ENCODE data around the gene PSD4.
A peak's percentile ranks its signal among the peaks of the same experiment; 100 is the strongest.

Gene PSD4

DNA sequence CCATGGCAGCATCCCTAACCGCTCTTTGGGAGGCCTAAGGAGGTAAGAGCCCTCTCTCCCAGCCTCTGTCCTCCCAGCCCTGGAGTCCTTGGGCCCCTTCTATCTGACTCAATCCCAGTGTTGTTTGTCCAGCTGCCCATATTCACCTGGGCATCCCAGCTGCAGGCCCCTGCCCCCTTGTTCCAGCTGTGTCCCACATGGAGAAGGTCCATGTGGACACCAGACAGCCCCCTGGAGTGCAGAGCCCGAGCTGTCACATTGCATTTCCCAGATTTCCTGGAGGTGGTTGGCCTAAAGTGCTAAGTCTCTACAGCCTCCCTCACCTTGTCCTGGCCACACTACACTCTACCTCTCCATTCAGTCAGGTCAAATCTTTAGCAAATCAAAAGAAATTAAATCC, 42.5 kb downstream of the PSD4 start:
- FAIRE-seq (no peak), DNase-seq (ENCODE audit: insufficient read length) (no peak)
- TF ChIP-seq TAF1 (IDR thresholded peaks at IDR 0.05; ENCODE audit: borderline replicate concordance, low read depth, low read length) (no peak), POLR2A (IDR thresholded peaks at IDR 0.05; ENCODE audit: low read depth, low read length) (no peak), POLR2AphosphoS5 (IDR thresholded peaks at IDR 0.05; ENCODE audit: low read depth, low read length) (no peak)

DNA sequence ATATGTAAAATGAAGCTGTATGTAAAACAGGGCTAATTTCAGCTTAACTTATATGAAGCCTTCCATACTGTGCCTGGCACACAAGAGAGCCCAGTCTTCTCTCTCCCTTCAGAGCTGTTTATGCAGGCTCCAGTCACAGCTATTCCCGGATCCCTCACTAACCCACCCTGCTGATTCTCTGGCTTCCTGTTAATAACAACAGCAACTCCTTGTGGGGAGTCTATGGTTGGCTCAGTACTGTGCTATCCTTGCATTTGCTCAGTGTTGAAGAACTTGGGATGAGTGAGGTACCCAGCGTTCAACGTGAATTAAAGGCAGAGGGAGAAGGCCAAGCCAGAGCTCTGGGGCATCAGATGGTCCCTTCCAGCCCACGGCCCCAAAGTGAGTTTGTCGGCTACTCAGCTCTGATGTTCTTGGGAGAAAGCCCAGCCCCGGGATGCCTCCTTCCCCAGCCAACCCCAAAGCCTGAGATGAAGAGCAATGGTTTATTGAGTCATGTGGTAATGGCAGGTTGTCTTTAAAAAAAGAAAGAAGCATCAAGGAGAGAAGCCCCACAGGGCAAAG, 43.2 kb downstream of the PSD4 start:
- no peak for DNase-seq (ENCODE audit: insufficient read length)
- FAIRE-seq, result no peak
- TF ChIP-seq TAF1 (IDR thresholded peaks at IDR 0.05; ENCODE audit: borderline replicate concordance, low read depth, low read length) (no peak), POLR2A (IDR thresholded peaks at IDR 0.05; ENCODE audit: low read depth, low read length) (no peak), POLR2AphosphoS5 (IDR thresholded peaks at IDR 0.05; ENCODE audit: low read depth, low read length) (no peak)

DNA sequence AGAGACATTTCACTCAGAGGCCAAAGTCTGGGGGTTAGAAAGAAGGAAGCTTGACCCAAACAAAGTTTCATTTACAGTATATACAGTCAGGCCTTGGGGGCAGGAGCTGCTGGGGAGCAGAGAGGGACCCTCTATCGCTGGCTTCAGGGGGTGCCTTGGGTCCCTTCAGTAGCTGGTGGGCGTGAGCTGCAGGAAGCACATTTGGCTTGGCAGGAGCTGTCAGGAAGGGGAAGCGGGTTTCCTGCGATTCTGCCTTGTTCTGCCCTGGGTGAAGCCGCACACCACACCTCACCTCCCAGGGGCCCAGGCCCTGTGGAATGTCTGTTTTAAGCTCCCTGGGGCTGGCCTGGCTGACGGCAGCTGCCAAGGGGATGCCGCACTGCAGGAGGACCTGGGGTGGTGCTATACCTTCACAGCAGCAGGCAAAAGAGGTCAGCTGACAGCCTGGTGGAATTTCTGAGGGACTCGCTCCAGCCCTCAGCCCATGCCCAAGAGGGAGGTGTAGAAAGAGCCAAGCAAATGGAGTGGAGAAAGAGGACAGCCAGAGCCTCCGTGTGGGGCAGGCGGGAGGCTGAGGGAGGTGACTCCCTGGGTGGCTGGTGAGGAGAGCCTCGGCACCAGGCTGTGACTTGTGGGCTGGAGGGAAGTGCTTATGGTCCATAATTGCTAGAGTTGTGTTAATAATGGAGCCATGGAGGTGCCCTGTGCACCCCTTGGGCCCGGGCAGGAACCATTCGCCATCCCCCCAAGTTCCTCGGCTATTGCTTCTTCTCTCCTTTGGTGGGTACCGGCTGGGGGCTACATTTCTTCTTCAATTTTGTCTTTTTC, 43.9 kb downstream of the PSD4 start:
- no peak for DNase-seq (ENCODE audit: insufficient read length)
- no peak for TF ChIP-seq POLR2AphosphoS5 (IDR thresholded peaks at IDR 0.05; ENCODE audit: low read depth, low read length)
- TF ChIP-seq TAF1 (IDR thresholded peaks at IDR 0.05; ENCODE audit: borderline replicate concordance, low read depth, low read length), result no peak
- no peak for TF ChIP-seq POLR2A (IDR thresholded peaks at IDR 0.05; ENCODE audit: low read depth, low read length)
- FAIRE-seq, result no peak

- TF ChIP-seq POLR2A (IDR thresholded peaks at IDR 0.05; ENCODE audit: low read depth, low read length) (no peak), POLR2AphosphoS5 (IDR thresholded peaks at IDR 0.05; ENCODE audit: low read depth, low read length) (no peak), TAF1 (IDR thresholded peaks at IDR 0.05; ENCODE audit: borderline replicate concordance, low read depth, low read length) (no peak)
- FAIRE-seq (peak; percentile 21), DNase-seq (ENCODE audit: insufficient read length) (no peak)
These were observed 44.7 kb downstream of the PSD4 start for GRCh38 chr2:113218283-113219091.

- no peak for DNase-seq (ENCODE audit: insufficient read length)
- TF ChIP-seq POLR2AphosphoS5 (IDR thresholded peaks at IDR 0.05; ENCODE audit: low read depth, low read length), result no peak
- no peak for TF ChIP-seq POLR2A (IDR thresholded peaks at IDR 0.05; ENCODE audit: low read depth, low read length)
- no peak for TF ChIP-seq TAF1 (IDR thresholded peaks at IDR 0.05; ENCODE audit: borderline replicate concordance, low read depth, low read length)
- no peak for FAIRE-seq
These were observed 45.3 kb downstream of the PSD4 start for GRCh38 chr2:113219092-113219441.

DNA sequence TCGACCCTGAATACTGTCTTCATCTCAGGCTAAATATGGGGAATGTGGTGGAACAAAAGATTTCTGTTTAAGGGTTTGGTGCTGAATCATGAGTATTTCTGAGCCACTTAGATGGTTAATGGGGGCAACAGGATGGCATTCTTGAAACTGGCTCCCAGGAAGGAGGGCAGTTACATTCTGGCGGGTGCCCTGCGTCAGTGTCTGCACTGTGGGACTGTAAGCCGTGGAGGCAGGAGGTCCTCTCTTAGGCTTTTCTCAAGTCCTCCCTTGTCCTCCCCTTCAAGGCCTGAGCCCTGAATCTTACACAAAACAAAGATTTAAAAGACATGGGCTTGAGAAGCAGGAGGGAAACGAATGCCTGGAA, 45.7 kb downstream of the PSD4 start:
- no peak for DNase-seq (ENCODE audit: insufficient read length)
- TF ChIP-seq POLR2AphosphoS5 (IDR thresholded peaks at IDR 0.05; ENCODE audit: low read depth, low read length) (no peak), POLR2A (IDR thresholded peaks at IDR 0.05; ENCODE audit: low read depth, low read length) (no peak), TAF1 (IDR thresholded peaks at IDR 0.05; ENCODE audit: borderline replicate concordance, low read depth, low read length) (no peak)
- no peak for FAIRE-seq

GRCh38 chr2:113219889-113220641, 46.3 kb downstream of the PSD4 start:
- no peak for TF ChIP-seq POLR2AphosphoS5 (IDR thresholded peaks at IDR 0.05; ENCODE audit: low read depth, low read length)
- TF ChIP-seq TAF1 (IDR thresholded peaks at IDR 0.05; ENCODE audit: borderline replicate concordance, low read depth, low read length), result no peak
- TF ChIP-seq POLR2A (IDR thresholded peaks at IDR 0.05; ENCODE audit: low read depth, low read length), result no peak
- FAIRE-seq, result no peak

GRCh38 chr2:113220970-113221708, 47.4 kb downstream of the PSD4 start:
- no peak for FAIRE-seq
- TF ChIP-seq POLR2A (IDR thresholded peaks at IDR 0.05; ENCODE audit: low read depth, low read length) (no peak), TAF1 (IDR thresholded peaks at IDR 0.05; ENCODE audit: borderline replicate concordance, low read depth, low read length) (no peak), POLR2AphosphoS5 (IDR thresholded peaks at IDR 0.05; ENCODE audit: low read depth, low read length) (no peak)

More at GRCh38 chr2:113219889-113220641, 46.3 kb downstream of the PSD4 start:
- no peak for DNase-seq (ENCODE audit: insufficient read length)

GRCh38 chr2:113221846-113222245, 48.1 kb downstream of the PSD4 start:
- no peak for DNase-seq (ENCODE audit: insufficient read length)
- TF ChIP-seq POLR2AphosphoS5 (IDR thresholded peaks at IDR 0.05; ENCODE audit: low read depth, low read length), result no peak
- no peak for TF ChIP-seq TAF1 (IDR thresholded peaks at IDR 0.05; ENCODE audit: borderline replicate concordance, low read depth, low read length)
- TF ChIP-seq POLR2A (IDR thresholded peaks at IDR 0.05; ENCODE audit: low read depth, low read length), result no peak
- no peak for FAIRE-seq

More at GRCh38 chr2:113220970-113221708, 47.4 kb downstream of the PSD4 start:
- DNase-seq (ENCODE audit: insufficient read length), result no peak

- DNase-seq (ENCODE audit: insufficient read length), result no peak
- no peak for TF ChIP-seq POLR2AphosphoS5 (IDR thresholded peaks at IDR 0.05; ENCODE audit: low read depth, low read length)
- no peak for TF ChIP-seq POLR2A (IDR thresholded peaks at IDR 0.05; ENCODE audit: low read depth, low read length)
- no peak for TF ChIP-seq TAF1 (IDR thresholded peaks at IDR 0.05; ENCODE audit: borderline replicate concordance, low read depth, low read length)
- no peak for FAIRE-seq
These were observed 50.0 kb downstream of the PSD4 start for GRCh38 chr2:113223813-113224212.
